ENCODE data around the gene CCDC187. TPM values are rescaled to one million over a fixed set of nuclear protein-coding genes. Genes with fewer than 3 reads are reported as not detected.

CCDC187 gene
- total RNA-seq, 1 donor from 2014 or later = 0.47 TPM

- Mint-ChIP-seq H3K9me3 (no peaks in the 10 kb centered on the region), H3K4me3 (no peak overlapping the region), H3K4me1 (no peaks in the 10 kb centered on the region), H3K27ac (no peak overlapping the region), H3K36me3 (no peaks in the 10 kb centered on the region), H3K27me3 (ENCODE audit: low read depth) (peaks cover 2% of the 10 kb centered on the region)
- TF ChIP-seq CTCF (IDR thresholded peaks at IDR 0.05; ENCODE audit: unreplicated experiment) = no peak
- DNase-seq (ENCODE audit: low spot score in 2 of 2, unreplicated experiment in 2 of 2) = no peak
These were observed 4.8 kb downstream of the CCDC187 start for GRCh38 chr9:136299116-136299515.

- no peaks in the 10 kb centered on the region for H3K9me3 Mint-ChIP-seq
- TF ChIP-seq CTCF (IDR thresholded peaks at IDR 0.05; ENCODE audit: unreplicated experiment) = no peak
- H3K27ac Mint-ChIP-seq = no peak overlapping the region
- DNase-seq (ENCODE audit: low spot score in 2 of 2, unreplicated experiment in 2 of 2) = no peak
- H3K4me1 Mint-ChIP-seq = no peaks in the 10 kb centered on the region
- peaks cover 2% of the 10 kb centered on the region for H3K27me3 Mint-ChIP-seq (ENCODE audit: low read depth)
- H3K36me3 Mint-ChIP-seq = no peaks in the 10 kb centered on the region
- no peak overlapping the region for H3K4me3 Mint-ChIP-seq
These were observed 5.8 kb downstream of the CCDC187 start for GRCh38 chr9:136297766-136298735.

- no peaks in the 10 kb centered on the region for H3K9me3 Mint-ChIP-seq
- H3K27ac Mint-ChIP-seq = no peak overlapping the region
- no peaks in the 10 kb centered on the region for H3K4me1 Mint-ChIP-seq
- no peaks in the 10 kb centered on the region for H3K36me3 Mint-ChIP-seq
- H3K27me3 Mint-ChIP-seq (ENCODE audit: low read depth) = peaks cover 2% of the 10 kb centered on the region
- H3K4me3 Mint-ChIP-seq = no peak overlapping the region
- no peak for TF ChIP-seq CTCF (IDR thresholded peaks at IDR 0.05; ENCODE audit: unreplicated experiment)
- DNase-seq (ENCODE audit: low spot score in 2 of 2, unreplicated experiment in 2 of 2) = no peak
These were observed 6.7 kb downstream of the CCDC187 start for GRCh38 chr9:136297016-136297691.

GRCh38 chr9:136296434-136297015, 7.4 kb downstream of the CCDC187 start:
- H3K9me3 Mint-ChIP-seq = no peaks in the 10 kb centered on the region
- no peak for TF ChIP-seq CTCF (IDR thresholded peaks at IDR 0.05; ENCODE audit: unreplicated experiment)

GRCh38 chr9:136295542-136296433, 8.1 kb downstream of the CCDC187 start:
- no peak overlapping the region for H3K4me3 Mint-ChIP-seq
- H3K27ac Mint-ChIP-seq = no peak overlapping the region

More at GRCh38 chr9:136296434-136297015, 7.4 kb downstream of the CCDC187 start:
- H3K27me3 Mint-ChIP-seq (ENCODE audit: low read depth) = peaks cover 2% of the 10 kb centered on the region
- H3K27ac Mint-ChIP-seq = no peak overlapping the region
- H3K4me3 Mint-ChIP-seq = no peak overlapping the region
- H3K36me3 Mint-ChIP-seq = no peaks in the 10 kb centered on the region
- no peaks in the 10 kb centered on the region for H3K4me1 Mint-ChIP-seq
- no peak for DNase-seq (ENCODE audit: low spot score in 2 of 2, unreplicated experiment in 2 of 2)

More at GRCh38 chr9:136295542-136296433, 8.1 kb downstream of the CCDC187 start:
- TF ChIP-seq CTCF (IDR thresholded peaks at IDR 0.05; ENCODE audit: unreplicated experiment) = no peak
- H3K27me3 Mint-ChIP-seq (ENCODE audit: low read depth) = peaks cover under 1% of the 10 kb centered on the region
- no peaks in the 10 kb centered on the region for H3K36me3 Mint-ChIP-seq
- DNase-seq (ENCODE audit: low spot score in 2 of 2, unreplicated experiment in 2 of 2) = no peak
- H3K4me1 Mint-ChIP-seq = no peaks in the 10 kb centered on the region
- no peaks in the 10 kb centered on the region for H3K9me3 Mint-ChIP-seq

Measured in mesothelial cell of epicardium (in vitro differentiated cells).